Measurements from ENCODE around the gene METTL8. TPM values are rescaled to one million over a fixed set of nuclear protein-coding genes. Genes with fewer than 3 reads are reported as not detected.

The METTL8 gene
- 21.3 TPM for polyA plus RNA-seq (2013, experiment 1 of 4)
- polyA plus RNA-seq (2013, experiment 2 of 4), result 14.7 TPM
- 15.7 TPM for polyA plus RNA-seq (2013, experiment 3 of 4)
- 14.9 TPM for polyA plus RNA-seq (2013, experiment 4 of 4)

GRCh38 chr2:171433763-171434012, at the start of gene METTL8:
METTL8 (minus strand) TSS chr2:171433990; CDS start chr2:171392185, 41,805 bp downstream.
- Histone ChIP-seq H3K4me3 (ENCODE audit: insufficient read depth, low read depth, low read length) (peak within 1 kb of the TSS; percentile 91), H3K4me1 (ENCODE audit: control insufficient read depth, insufficient read depth, low read length) (peaks cover 9% of the 10 kb centered on the region), H3K27ac (ENCODE audit: insufficient read depth, low read depth, low read length, poor library complexity, severe bottlenecking) (peak within 1 kb of the TSS; percentile 95), H3K27me3 (ENCODE audit: control insufficient read depth, insufficient read depth, low read length, poor library complexity, severe bottlenecking) (no peaks in the 10 kb centered on the region), H3K36me3 (ENCODE audit: control insufficient read depth, insufficient read depth, low read length) (peaks cover 20% of the 10 kb centered on the region), H3K9me3 (ENCODE audit: control insufficient read depth, low read length) (peaks cover 2% of the 10 kb centered on the region)
- 0 to 1% methylated on average over 15 of the region's 15 CpGs for WGBS, 2 experiments

GRCh38 chr2:171482877-171483276, 49.1 kb upstream of the METTL8 start:
- no peaks in the 10 kb centered on the region for H3K9me3 ChIP-seq (ENCODE audit: control insufficient read depth, low read length)
- H3K4me1 ChIP-seq (ENCODE audit: control insufficient read depth, insufficient read depth, low read length), result peaks cover 11% of the 10 kb centered on the region
- WGBS, 2 experiments, result 65 to 71% methylated on average over 3 of the region's 3 CpGs
- H3K27me3 ChIP-seq (ENCODE audit: control insufficient read depth, insufficient read depth, low read length, poor library complexity, severe bottlenecking), result no peaks in the 10 kb centered on the region
- peak overlapping the region; percentile 57 for H3K27ac ChIP-seq (ENCODE audit: insufficient read depth, low read depth, low read length, poor library complexity, severe bottlenecking)
- no peaks in the 10 kb centered on the region for H3K36me3 ChIP-seq (ENCODE audit: control insufficient read depth, insufficient read depth, low read length)
- H3K4me3 ChIP-seq (ENCODE audit: insufficient read depth, low read depth, low read length), result no peak overlapping the region

- Histone ChIP-seq H3K9me3 (ENCODE audit: control insufficient read depth, low read length) (no peaks in the 10 kb centered on the region), H3K4me3 (ENCODE audit: insufficient read depth, low read depth, low read length) (no peak overlapping the region), H3K27ac (ENCODE audit: insufficient read depth, low read depth, low read length, poor library complexity, severe bottlenecking) (peak overlapping the region; percentile 57), H3K4me1 (ENCODE audit: control insufficient read depth, insufficient read depth, low read length) (peaks cover 11% of the 10 kb centered on the region), H3K27me3 (ENCODE audit: control insufficient read depth, insufficient read depth, low read length, poor library complexity, severe bottlenecking) (no peaks in the 10 kb centered on the region), H3K36me3 (ENCODE audit: control insufficient read depth, insufficient read depth, low read length) (no peaks in the 10 kb centered on the region)
Observed at GRCh38 chr2:171482308-171482707, 48.5 kb upstream of the METTL8 start.

- Histone ChIP-seq H3K27ac (ENCODE audit: insufficient read depth, low read depth, low read length, poor library complexity, severe bottlenecking) (no peak overlapping the region), H3K36me3 (ENCODE audit: control insufficient read depth, insufficient read depth, low read length) (no peaks in the 10 kb centered on the region), H3K4me3 (ENCODE audit: insufficient read depth, low read depth, low read length) (no peak overlapping the region), H3K4me1 (ENCODE audit: control insufficient read depth, insufficient read depth, low read length) (peaks cover 11% of the 10 kb centered on the region), H3K9me3 (ENCODE audit: control insufficient read depth, low read length) (no peaks in the 10 kb centered on the region), H3K27me3 (ENCODE audit: control insufficient read depth, insufficient read depth, low read length, poor library complexity, severe bottlenecking) (no peaks in the 10 kb centered on the region)
- 100% methylated on average over 1 of the region's 1 CpG; no CpG with 5 or more reads in 1 of the 2 experiments for WGBS, 2 experiments
Observed at GRCh38 chr2:171480908-171481307, 47.1 kb upstream of the METTL8 start.

GRCh38 chr2:171479154-171479814, 45.5 kb upstream of the METTL8 start:
- Histone ChIP-seq H3K4me3 (ENCODE audit: insufficient read depth, low read depth, low read length) (no peak overlapping the region), H3K27me3 (ENCODE audit: control insufficient read depth, insufficient read depth, low read length, poor library complexity, severe bottlenecking) (no peaks in the 10 kb centered on the region), H3K4me1 (ENCODE audit: control insufficient read depth, insufficient read depth, low read length) (peaks cover 11% of the 10 kb centered on the region), H3K9me3 (ENCODE audit: control insufficient read depth, low read length) (no peaks in the 10 kb centered on the region), H3K36me3 (ENCODE audit: control insufficient read depth, insufficient read depth, low read length) (no peaks in the 10 kb centered on the region), H3K27ac (ENCODE audit: insufficient read depth, low read depth, low read length, poor library complexity, severe bottlenecking) (no peak overlapping the region)
- WGBS, 2 experiments, result 91 to 95% methylated on average over 3 of the region's 3 CpGs

GRCh38 chr2:171478345-171478744, 44.6 kb upstream of the METTL8 start:
- Histone ChIP-seq H3K36me3 (ENCODE audit: control insufficient read depth, insufficient read depth, low read length) (no peaks in the 10 kb centered on the region), H3K27ac (ENCODE audit: insufficient read depth, low read depth, low read length, poor library complexity, severe bottlenecking) (no peak overlapping the region), H3K9me3 (ENCODE audit: control insufficient read depth, low read length) (no peaks in the 10 kb centered on the region), H3K27me3 (ENCODE audit: control insufficient read depth, insufficient read depth, low read length, poor library complexity, severe bottlenecking) (no peaks in the 10 kb centered on the region), H3K4me3 (ENCODE audit: insufficient read depth, low read depth, low read length) (no peak overlapping the region), H3K4me1 (ENCODE audit: control insufficient read depth, insufficient read depth, low read length) (peaks cover 11% of the 10 kb centered on the region)
- WGBS, 2 experiments, result 86 to 100% methylated on average over 1 of the region's 1 CpG

- H3K4me1 ChIP-seq (ENCODE audit: control insufficient read depth, insufficient read depth, low read length), result no peaks in the 10 kb centered on the region
- no peaks in the 10 kb centered on the region for H3K9me3 ChIP-seq (ENCODE audit: control insufficient read depth, low read length)
- no peaks in the 10 kb centered on the region for H3K27me3 ChIP-seq (ENCODE audit: control insufficient read depth, insufficient read depth, low read length, poor library complexity, severe bottlenecking)
- no peaks in the 10 kb centered on the region for H3K36me3 ChIP-seq (ENCODE audit: control insufficient read depth, insufficient read depth, low read length)
- H3K27ac ChIP-seq (ENCODE audit: insufficient read depth, low read depth, low read length, poor library complexity, severe bottlenecking), result no peak overlapping the region
- H3K4me3 ChIP-seq (ENCODE audit: insufficient read depth, low read depth, low read length), result no peak overlapping the region
- 100% methylated on average over 1 of the region's 1 CpG; no CpG with 5 or more reads in 1 of the 2 experiments for WGBS, 2 experiments
Observed at GRCh38 chr2:171475979-171476378, 42.2 kb upstream of the METTL8 start.

GRCh38 chr2:171470129-171470528, 36.3 kb upstream of the METTL8 start:
- H3K4me3 ChIP-seq (ENCODE audit: insufficient read depth, low read depth, low read length), result no peak overlapping the region
- H3K9me3 ChIP-seq (ENCODE audit: control insufficient read depth, low read length), result no peaks in the 10 kb centered on the region
- no peaks in the 10 kb centered on the region for H3K27me3 ChIP-seq (ENCODE audit: control insufficient read depth, insufficient read depth, low read length, poor library complexity, severe bottlenecking)
- no peaks in the 10 kb centered on the region for H3K4me1 ChIP-seq (ENCODE audit: control insufficient read depth, insufficient read depth, low read length)
- H3K36me3 ChIP-seq (ENCODE audit: control insufficient read depth, insufficient read depth, low read length), result peaks cover 11% of the 10 kb centered on the region
- WGBS, 2 experiments, result 86 to 90% methylated on average over 5 of the region's 5 CpGs
- no peak overlapping the region for H3K27ac ChIP-seq (ENCODE audit: insufficient read depth, low read depth, low read length, poor library complexity, severe bottlenecking)

- no peak overlapping the region for H3K4me3 ChIP-seq (ENCODE audit: insufficient read depth, low read depth, low read length)
- no peaks in the 10 kb centered on the region for H3K4me1 ChIP-seq (ENCODE audit: control insufficient read depth, insufficient read depth, low read length)
- no peak overlapping the region for H3K27ac ChIP-seq (ENCODE audit: insufficient read depth, low read depth, low read length, poor library complexity, severe bottlenecking)
- no peaks in the 10 kb centered on the region for H3K9me3 ChIP-seq (ENCODE audit: control insufficient read depth, low read length)
- peaks cover 11% of the 10 kb centered on the region for H3K36me3 ChIP-seq (ENCODE audit: control insufficient read depth, insufficient read depth, low read length)
- WGBS, 2 experiments, result 93 to 96% methylated on average over 1 to 4 of the region's 4 CpGs
- no peaks in the 10 kb centered on the region for H3K27me3 ChIP-seq (ENCODE audit: control insufficient read depth, insufficient read depth, low read length, poor library complexity, severe bottlenecking)
Observed at GRCh38 chr2:171469176-171469575, 35.4 kb upstream of the METTL8 start.

- H3K36me3 ChIP-seq (ENCODE audit: control insufficient read depth, insufficient read depth, low read length), result peaks cover 7% of the 10 kb centered on the region
- no peaks in the 10 kb centered on the region for H3K4me1 ChIP-seq (ENCODE audit: control insufficient read depth, insufficient read depth, low read length)
- H3K9me3 ChIP-seq (ENCODE audit: control insufficient read depth, low read length), result no peaks in the 10 kb centered on the region
- WGBS, 2 experiments, result 97 to 100% methylated on average over 1 of the region's 1 CpG
- no peak overlapping the region for H3K4me3 ChIP-seq (ENCODE audit: insufficient read depth, low read depth, low read length)
- H3K27ac ChIP-seq (ENCODE audit: insufficient read depth, low read depth, low read length, poor library complexity, severe bottlenecking), result no peak overlapping the region
- H3K27me3 ChIP-seq (ENCODE audit: control insufficient read depth, insufficient read depth, low read length, poor library complexity, severe bottlenecking), result no peaks in the 10 kb centered on the region
Observed at GRCh38 chr2:171460537-171460936, 26.7 kb upstream of the METTL8 start.

GRCh38 chr2:171459498-171459897, 25.7 kb upstream of the METTL8 start:
- H3K36me3 ChIP-seq (ENCODE audit: control insufficient read depth, insufficient read depth, low read length), result peaks cover 13% of the 10 kb centered on the region
- H3K27me3 ChIP-seq (ENCODE audit: control insufficient read depth, insufficient read depth, low read length, poor library complexity, severe bottlenecking), result no peaks in the 10 kb centered on the region
- no peak overlapping the region for H3K4me3 ChIP-seq (ENCODE audit: insufficient read depth, low read depth, low read length)
- no peaks in the 10 kb centered on the region for H3K9me3 ChIP-seq (ENCODE audit: control insufficient read depth, low read length)
- H3K27ac ChIP-seq (ENCODE audit: insufficient read depth, low read depth, low read length, poor library complexity, severe bottlenecking), result no peak overlapping the region
- no peaks in the 10 kb centered on the region for H3K4me1 ChIP-seq (ENCODE audit: control insufficient read depth, insufficient read depth, low read length)
